Measurements from ENCODE around the gene HNF1A.
A peak's percentile ranks its signal among the peaks of the same experiment; 100 is the strongest.

Gene HNF1A

DNA sequence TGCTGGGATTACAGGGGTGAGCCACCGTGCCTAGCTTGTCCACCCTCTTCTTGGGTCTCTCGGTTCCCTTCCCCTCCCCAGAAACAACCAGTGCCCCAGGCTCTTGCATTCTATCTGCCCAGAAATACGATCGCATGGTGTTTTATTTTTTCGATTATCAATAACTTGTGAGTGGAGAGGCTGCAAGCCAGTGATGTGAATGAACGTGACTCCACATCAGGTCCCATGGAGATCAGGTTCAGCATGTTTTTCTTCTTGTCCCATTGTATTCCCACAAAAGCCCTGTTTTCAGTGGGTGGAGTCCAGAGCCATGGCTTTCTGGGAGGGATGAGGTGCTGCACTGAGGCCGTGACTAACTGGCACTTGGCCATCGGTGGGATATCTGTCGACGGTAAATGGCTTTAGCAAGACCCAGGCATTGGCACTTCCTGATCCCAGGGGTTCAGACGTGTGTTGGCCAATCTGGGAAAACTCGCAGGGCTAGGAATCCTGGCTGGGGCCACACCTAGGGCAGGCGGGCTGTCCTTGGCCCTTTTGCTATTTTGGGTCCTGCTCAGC lies 12.7 kb upstream of the HNF1A start:
- no peak overlapping the region for H3K4me3 ChIP-seq (ENCODE audit: low read depth, low read length)
- in situ Hi-C loops (cut with HindIII; ENCODE audit: low sequenced_read_pairs): no loop called here
- TF ChIP-seq, protein P1, sequence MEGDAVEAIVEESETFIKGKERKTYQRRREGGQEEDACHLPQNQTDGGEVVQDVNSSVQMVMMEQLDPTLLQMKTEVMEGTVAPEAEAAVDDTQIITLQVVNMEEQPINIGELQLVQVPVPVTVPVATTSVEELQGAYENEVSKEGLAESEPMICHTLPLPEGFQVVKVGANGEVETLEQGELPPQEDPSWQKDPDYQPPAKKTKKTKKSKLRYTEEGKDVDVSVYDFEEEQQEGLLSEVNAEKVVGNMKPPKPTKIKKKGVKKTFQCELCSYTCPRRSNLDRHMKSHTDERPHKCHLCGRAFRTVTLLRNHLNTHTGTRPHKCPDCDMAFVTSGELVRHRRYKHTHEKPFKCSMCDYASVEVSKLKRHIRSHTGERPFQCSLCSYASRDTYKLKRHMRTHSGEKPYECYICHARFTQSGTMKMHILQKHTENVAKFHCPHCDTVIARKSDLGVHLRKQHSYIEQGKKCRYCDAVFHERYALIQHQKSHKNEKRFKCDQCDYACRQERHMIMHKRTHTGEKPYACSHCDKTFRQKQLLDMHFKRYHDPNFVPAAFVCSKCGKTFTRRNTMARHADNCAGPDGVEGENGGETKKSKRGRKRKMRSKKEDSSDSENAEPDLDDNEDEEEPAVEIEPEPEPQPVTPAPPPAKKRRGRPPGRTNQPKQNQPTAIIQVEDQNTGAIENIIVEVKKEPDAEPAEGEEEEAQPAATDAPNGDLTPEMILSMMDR (IDR thresholded peaks at IDR 0.05; ENCODE audit: low read depth, low read length, missing control alignments): no peak
- DNase-seq (ENCODE audit: low read depth): no peak

DNA sequence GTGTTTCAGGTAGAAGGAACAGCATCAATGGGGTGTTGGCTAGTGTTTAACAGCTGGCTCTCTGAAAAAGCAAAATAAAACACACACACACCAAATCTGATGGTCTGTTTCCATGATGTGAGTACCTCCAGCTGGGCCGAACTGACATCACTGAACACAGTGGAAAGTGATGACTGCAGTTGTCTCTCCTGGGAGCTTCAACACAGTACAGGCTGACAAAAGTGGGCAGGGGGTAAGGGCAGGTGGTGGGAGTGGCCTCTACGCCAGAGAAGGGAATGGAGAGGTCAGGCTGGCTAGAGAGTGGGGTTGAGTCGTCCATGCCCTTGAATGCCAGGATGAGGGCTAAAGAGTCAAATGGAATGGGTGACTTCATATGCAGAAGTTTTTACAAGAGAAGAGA lies 8.0 kb upstream of the HNF1A start:
- TF ChIP-seq, protein P1 (IDR thresholded peaks at IDR 0.05; ENCODE audit: low read depth, low read length, missing control alignments): no peak
- no peak overlapping the region for H3K4me3 ChIP-seq (ENCODE audit: low read depth, low read length)
- in situ Hi-C loops (cut with HindIII; ENCODE audit: low sequenced_read_pairs): no loop called here
- DNase-seq (ENCODE audit: low read depth): no peak

DNA sequence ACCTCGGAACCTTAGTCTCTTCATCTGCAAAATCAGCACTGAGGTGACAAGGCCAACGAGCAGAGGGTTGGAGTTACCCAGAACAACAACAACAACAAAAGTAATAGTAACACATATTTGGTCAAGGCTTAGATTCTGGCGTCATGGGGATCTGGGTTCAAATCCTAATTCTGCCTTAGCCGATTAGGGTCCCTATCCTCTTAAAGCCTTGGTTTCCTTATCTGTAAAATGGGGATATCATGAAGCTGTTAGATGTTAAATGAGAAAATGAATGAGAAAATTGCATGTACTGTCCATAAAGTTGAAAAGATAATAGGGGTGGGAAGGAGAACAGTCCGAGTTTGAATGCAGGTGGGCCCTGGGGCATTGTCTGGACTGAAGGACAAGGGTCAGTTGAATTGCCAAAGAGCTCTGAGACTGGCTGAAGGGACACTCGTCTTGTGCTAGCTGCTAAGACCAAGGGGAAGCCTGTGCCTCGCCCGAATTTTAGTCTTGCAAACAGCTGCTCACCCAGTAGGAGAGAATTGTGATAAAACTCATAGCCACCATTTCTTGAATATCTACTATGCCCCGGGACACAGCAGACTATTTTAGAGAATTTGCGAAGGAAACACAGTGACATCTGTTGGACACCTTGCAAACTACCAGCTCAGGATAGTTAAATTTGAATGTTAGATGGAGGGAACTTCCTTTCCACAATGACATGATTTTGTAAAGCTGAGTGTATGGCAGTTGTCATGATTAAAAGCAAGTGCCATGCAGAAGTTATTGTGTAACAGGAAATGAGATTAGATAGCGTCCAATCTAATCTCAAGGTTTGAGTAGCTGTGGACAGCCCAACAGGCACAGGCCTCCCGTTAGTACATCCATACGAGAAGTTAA lies 6.8 kb upstream of the HNF1A start:
- no peak overlapping the region for H3K4me3 ChIP-seq (ENCODE audit: low read depth, low read length)
- in situ Hi-C loops (cut with HindIII; ENCODE audit: low sequenced_read_pairs): no loop called here
- TF ChIP-seq, protein P1 (IDR thresholded peaks at IDR 0.05; ENCODE audit: low read depth, low read length, missing control alignments): peak; percentile 75
- peak; percentile 40 for DNase-seq (ENCODE audit: low read depth)

DNA sequence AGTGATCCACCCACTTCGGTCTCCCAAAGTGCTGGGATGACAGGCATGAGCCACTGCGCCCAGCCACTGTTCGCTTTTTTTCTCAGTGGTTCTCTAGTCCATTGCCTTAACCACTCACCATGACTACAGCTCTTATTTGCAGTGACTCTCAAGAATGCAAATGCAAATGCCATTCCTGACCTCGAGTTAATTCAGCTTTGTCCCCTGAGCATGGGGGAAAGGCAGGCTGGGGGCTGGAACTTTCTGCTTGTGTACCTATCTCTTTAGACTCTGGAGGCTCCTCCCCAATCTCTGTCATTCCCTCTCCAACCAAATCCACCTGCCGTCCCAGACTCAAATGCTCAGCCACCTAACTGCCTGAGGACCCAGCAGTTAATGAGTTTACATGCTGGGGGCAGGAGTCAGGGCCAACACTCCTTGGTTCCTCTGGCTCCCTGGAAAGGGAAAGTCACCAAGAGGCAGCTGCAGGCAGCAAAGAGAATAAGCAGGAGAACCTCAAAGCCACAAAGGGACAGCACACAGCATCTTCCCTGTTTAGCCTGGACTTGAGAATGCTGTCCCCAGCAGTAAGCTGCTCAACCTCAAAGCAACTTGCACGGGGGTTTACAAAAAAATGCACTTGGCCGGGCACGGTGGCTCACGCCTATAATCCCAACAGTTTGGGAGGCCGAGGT lies 5.3 kb upstream of the HNF1A start:
- no peak overlapping the region for H3K4me3 ChIP-seq (ENCODE audit: low read depth, low read length)
- in situ Hi-C loops (cut with HindIII; ENCODE audit: low sequenced_read_pairs): no loop called here
- TF ChIP-seq, protein P1 (IDR thresholded peaks at IDR 0.05; ENCODE audit: low read depth, low read length, missing control alignments): no peak
- no peak for DNase-seq (ENCODE audit: low read depth)

DNA sequence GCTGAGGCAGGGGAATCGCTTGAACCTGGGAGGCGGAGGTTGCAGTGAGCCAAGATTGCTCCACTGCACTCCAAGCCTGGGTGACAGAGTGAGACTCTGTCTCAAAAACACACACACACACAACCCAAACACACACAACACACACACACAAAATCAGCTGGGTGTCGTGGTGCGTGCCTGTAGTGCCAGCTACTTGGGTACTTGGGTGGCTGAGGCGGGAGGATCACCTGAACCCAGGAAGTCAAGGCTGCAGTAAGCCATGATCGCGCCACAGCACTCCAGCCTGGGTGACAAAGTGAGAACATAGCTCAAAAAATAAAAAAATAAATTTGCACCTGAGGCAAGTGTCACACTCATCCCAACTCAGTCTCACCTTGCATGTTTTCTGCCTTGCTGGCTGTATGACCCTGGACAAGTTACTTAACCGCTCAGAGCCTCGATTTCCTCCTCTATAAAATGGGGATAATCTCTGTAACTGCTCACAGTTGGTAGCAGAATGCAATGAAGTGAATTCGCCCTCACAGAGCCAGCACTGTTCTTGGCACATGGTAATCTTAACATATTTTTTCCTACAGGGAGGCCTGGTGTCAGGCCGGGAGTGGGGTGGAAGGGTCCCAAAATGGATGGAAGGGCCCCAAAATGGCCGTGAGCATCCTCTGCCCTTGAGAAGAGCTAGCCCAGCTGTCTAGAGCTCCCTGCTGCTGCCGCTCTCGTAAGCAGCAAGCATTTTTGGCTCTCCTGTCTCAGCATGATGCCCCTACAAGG lies 630 bp upstream of the HNF1A start:
- TF ChIP-seq, protein P1 (IDR thresholded peaks at IDR 0.05; ENCODE audit: low read depth, low read length, missing control alignments): no peak
- in situ Hi-C loops (cut with HindIII; ENCODE audit: low sequenced_read_pairs): no loop called here
- H3K4me3 ChIP-seq (ENCODE audit: low read depth, low read length): no peak overlapping the region

DNA sequence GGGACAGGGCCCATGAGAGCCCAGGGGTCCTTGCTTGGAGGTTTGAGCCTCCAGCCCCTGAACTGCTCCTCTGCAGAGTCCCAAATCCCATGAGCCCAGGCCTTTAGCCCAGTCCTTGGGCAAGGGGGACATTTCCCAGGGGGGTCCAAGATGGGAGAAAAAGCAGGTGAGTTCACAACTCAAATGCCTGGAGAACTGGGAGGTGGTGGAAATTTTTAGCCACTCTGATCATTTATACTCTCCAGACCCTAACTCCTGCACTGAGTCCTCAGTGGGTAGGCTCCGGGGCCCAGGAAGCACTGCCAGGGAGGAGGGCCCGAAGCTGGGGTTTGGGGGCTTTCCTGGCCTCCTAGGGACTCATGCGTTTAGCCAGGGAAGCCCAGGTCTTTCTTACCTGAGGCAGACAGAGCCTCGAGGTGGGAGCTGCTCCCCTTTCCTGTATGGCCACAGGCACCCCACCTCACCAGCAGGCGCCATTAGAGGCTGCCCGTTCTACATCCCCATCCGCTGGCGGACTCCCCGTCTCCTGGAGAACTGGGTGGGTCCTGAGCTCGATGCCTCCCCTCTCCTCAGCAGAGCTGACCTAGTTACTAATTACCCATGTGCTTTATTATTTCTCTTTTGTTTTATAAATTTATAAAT lies 998 bp downstream of the HNF1A start:
- DNase-seq (ENCODE audit: low read depth): no peak
- no peak overlapping the region for H3K4me3 ChIP-seq (ENCODE audit: low read depth, low read length)
- in situ Hi-C loops (cut with HindIII; ENCODE audit: low sequenced_read_pairs): no loop called here
- TF ChIP-seq, protein P1 (IDR thresholded peaks at IDR 0.05; ENCODE audit: low read depth, low read length, missing control alignments): no peak

More for the DNA sequence above, 630 bp upstream of the HNF1A start:
- DNase-seq (ENCODE audit: low read depth): no peak

Measured in astrocyte of the cerebellum (primary cell).